ENCODE results near the gene EYS.

DNA sequence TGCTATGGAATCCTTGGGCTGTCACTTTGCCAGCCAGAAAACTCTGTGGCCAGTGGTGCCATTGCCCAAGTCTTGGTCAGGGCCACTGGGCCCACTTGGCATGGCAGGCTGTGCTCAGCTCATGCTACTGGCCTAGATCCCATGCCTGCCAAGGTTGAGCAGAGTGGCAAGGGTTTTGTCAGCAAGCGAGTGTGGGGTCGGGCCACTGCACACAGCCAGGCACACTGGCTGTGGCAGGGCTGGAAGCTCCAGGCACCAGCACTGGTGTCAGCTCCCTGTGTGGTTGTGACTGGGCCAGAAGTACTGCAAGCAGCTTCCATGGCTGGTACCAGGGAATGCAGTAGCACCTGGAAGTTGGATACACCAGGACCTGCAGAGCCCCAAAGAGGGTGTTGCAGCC lies 846.8 kb downstream of the EYS start:
- TF ChIP-seq CTCF (IDR thresholded peaks at IDR 0.05; ENCODE audit: low read depth, low read length) (no peak), POLR2A (IDR thresholded peaks at IDR 0.05; ENCODE audit: extremely low read depth, insufficient read length) (no peak), MYC (IDR thresholded peaks at IDR 0.05; ENCODE audit: low read depth, low read length) (no peak)
